ENCODE results near the gene RBM4.

The RBM4 gene

GRCh38 chr11:66688561-66689534 is 50.3 kb downstream of the RBM4 start:
- TF ChIP-seq SIN3A (IDR thresholded peaks at IDR 0.05; ENCODE audit: borderline replicate concordance, insufficient read depth, low read length) (no peak), FOXP2 (optimal IDR thresholded peaks at IDR 0.05; ENCODE audit: borderline replicate concordance, extremely low read depth, extremely low read length, insufficient read depth) (no peak), POLR2AphosphoS5 (IDR thresholded peaks at IDR 0.05; ENCODE audit: low read depth, low read length) (no peak), REST (IDR thresholded peaks at IDR 0.05; ENCODE audit: insufficient read depth in 1 of 2, low read depth in 2 of 2, low read length in 2 of 2) (no peak), TAF1 (IDR thresholded peaks at IDR 0.05; ENCODE audit: borderline replicate concordance, insufficient read depth, low read length) (no peak)

- no peak for TF ChIP-seq TAF1 (IDR thresholded peaks at IDR 0.05; ENCODE audit: borderline replicate concordance, insufficient read depth, low read length)
- no peak for TF ChIP-seq FOXP2 (optimal IDR thresholded peaks at IDR 0.05; ENCODE audit: borderline replicate concordance, extremely low read depth, extremely low read length, insufficient read depth)
- TF ChIP-seq REST (IDR thresholded peaks at IDR 0.05; ENCODE audit: insufficient read depth in 1 of 2, low read depth in 2 of 2, low read length in 2 of 2): no peak
- TF ChIP-seq POLR2AphosphoS5 (IDR thresholded peaks at IDR 0.05; ENCODE audit: low read depth, low read length): no peak
- TF ChIP-seq SIN3A (IDR thresholded peaks at IDR 0.05; ENCODE audit: borderline replicate concordance, insufficient read depth, low read length): no peak
Measured at GRCh38 chr11:66689661-66690590, 51.4 kb downstream of the RBM4 start.

GRCh38 chr11:66691311-66691980 is 52.9 kb downstream of the RBM4 start:
- TF ChIP-seq REST (IDR thresholded peaks at IDR 0.05; ENCODE audit: insufficient read depth in 1 of 2, low read depth in 2 of 2, low read length in 2 of 2) (no peak), FOXP2 (optimal IDR thresholded peaks at IDR 0.05; ENCODE audit: borderline replicate concordance, extremely low read depth, extremely low read length, insufficient read depth) (no peak), TAF1 (IDR thresholded peaks at IDR 0.05; ENCODE audit: borderline replicate concordance, insufficient read depth, low read length) (no peak), POLR2AphosphoS5 (IDR thresholded peaks at IDR 0.05; ENCODE audit: low read depth, low read length) (no peak), SIN3A (IDR thresholded peaks at IDR 0.05; ENCODE audit: borderline replicate concordance, insufficient read depth, low read length) (no peak)

- TF ChIP-seq SIN3A (IDR thresholded peaks at IDR 0.05; ENCODE audit: borderline replicate concordance, insufficient read depth, low read length) (no peak), REST (IDR thresholded peaks at IDR 0.05; ENCODE audit: insufficient read depth in 1 of 2, low read depth in 2 of 2, low read length in 2 of 2) (no peak), FOXP2 (optimal IDR thresholded peaks at IDR 0.05; ENCODE audit: borderline replicate concordance, extremely low read depth, extremely low read length, insufficient read depth) (no peak), POLR2AphosphoS5 (IDR thresholded peaks at IDR 0.05; ENCODE audit: low read depth, low read length) (no peak), TAF1 (IDR thresholded peaks at IDR 0.05; ENCODE audit: borderline replicate concordance, insufficient read depth, low read length) (no peak)
Measured at GRCh38 chr11:66692446-66692845, 53.9 kb downstream of the RBM4 start.

Measured in PFSK-1 (cell line).